SK-N-MC (cell line): ENCODE results near the gene CLIC6.

Experiments used
- EZH2 ChIP-seq: fragments of 200-600 bp; sonication (generic); IDR thresholded peaks from one replicate; pipeline ENCODE4 v1.6.1; 2017; ENCODE audit warnings: antibody characterized with exemption
- POLR2AphosphoS5 ChIP-seq: IDR thresholded peaks from 2 replicates; pipeline ENCODE4 v1.6.1; 2012; ENCODE audit warnings: mild to moderate bottlenecking, low read depth, low read length, borderline replicate concordance

DNA sequence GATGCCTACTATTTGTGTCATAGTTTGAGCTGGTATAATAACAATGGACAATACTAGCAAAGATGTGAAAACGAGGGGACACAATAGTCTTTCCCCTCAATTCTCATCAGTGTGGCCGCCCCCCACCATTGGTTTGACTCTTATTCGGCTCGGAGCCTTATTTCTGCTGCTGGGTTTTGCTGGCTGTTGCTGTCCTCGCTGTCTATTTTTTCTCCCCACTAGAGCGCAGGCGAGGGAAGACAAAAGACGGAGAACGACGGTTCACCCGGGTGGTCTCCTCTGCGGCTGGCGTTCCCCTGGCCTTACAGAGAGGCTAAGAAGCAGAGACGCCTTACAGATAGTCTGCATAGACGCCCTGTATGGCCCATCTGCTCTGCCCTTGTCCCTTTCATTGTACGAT is 19.4 kb downstream of the CLIC6 start:
- TF ChIP-seq POLR2AphosphoS5 (no peak), EZH2 (no peak)
